ENCODE results near the gene STT3A.

The STT3A gene

DNA sequence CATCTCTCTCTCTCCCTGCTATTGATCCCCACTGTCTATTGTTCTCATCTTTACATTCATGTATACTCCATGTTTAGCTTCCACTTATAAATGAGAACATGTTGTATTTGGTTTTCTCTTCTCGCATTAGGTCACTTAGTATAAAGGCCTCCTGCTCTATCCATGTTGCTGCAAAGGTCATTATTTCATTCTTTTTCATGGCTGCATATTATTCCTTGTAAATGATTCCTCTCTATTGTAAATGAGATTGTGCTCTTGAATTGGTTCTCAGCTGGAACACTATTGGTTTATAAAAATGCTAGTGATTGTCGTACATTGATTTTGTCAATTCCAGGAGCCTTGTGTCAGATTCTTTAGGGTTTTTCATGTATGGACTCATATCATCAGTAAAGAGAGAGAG is 74.5 kb downstream of the STT3A start:
- no peak for DNase-seq (ENCODE audit: low spot score)

DNA sequence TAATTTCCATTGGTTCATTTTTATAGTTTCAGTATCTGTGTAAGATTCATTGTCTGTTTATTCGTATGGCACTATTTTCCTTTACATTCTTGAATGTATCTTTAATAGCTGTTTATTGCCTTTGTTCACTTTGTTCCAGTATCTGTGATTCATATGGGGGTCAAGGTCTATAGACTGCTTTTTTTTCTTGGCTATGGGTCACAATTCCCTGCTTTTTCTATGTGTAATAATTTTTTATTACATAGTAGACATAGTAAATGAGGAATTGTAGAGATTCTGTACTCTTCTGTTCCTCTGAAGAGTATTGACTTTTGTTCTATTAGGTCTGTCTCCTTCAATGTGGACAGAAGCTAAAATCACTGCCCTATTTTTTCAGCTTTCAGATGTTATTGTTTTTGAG is 77.5 kb downstream of the STT3A start:
- DNase-seq (ENCODE audit: low spot score), result no peak

DNA sequence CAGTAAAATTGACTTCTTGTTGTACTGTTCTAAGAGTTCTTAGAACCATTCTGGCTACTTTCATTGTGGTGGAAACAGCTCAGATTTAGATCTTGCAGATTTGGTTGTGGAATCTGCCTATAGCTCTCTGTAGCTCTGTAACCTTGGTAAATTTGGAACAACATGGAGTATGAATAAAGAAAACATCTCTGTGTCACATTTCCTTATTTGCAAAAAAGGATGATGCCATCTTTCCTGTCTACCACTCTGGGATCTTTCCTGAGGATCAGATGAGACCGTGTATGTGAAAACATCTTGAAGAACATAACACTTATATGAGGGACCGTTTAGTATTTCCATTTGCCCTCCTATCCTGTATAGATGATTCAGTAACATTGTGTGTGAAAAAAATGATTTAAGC is 78.9 kb downstream of the STT3A start:
- DNase-seq (ENCODE audit: low spot score), result no peak
